H9 (cell line): ENCODE results near the gene PHGDH. TPM values are rescaled to one million over a fixed set of nuclear protein-coding genes. Genes with fewer than 3 reads are reported as not detected.

ENCODE experiments used
- DNase-seq: peaks from one replicate; pipeline ENCODE4 v3.0.0-alpha.2; 2017
- H2AFZ ChIP-seq: one replicate; pipeline ENCODE4 v1.6.1; 2013; ENCODE audit warnings: mild to moderate bottlenecking, low read length, control low read depth, moderate library complexity
- H2AK5ac ChIP-seq: 2 replicates; pipeline ENCODE4 v1.6.1; 2013; ENCODE audit warnings: low read length, control low read depth, mixed read lengths; ENCODE audit not compliant: insufficient read length
- H2BK120ac ChIP-seq: one replicate; pipeline ENCODE4 v1.6.1; 2013; ENCODE audit warnings: low read depth, mild to moderate bottlenecking, low read length, control low read depth, inconsistent platforms; ENCODE audit not compliant: poor library complexity, severe bottlenecking
- H2BK12ac ChIP-seq: 2 replicates; pipeline ENCODE4 v1.6.1; 2013; ENCODE audit warnings: low read length, control low read depth, mixed read lengths, low read depth; ENCODE audit not compliant: insufficient read length
- H2BK15ac ChIP-seq: 2 replicates; pipeline ENCODE4 v1.6.1; 2013; ENCODE audit warnings: low read depth, low read length, control low read depth
- H2BK20ac ChIP-seq: one replicate; pipeline ENCODE4 v1.6.1; 2013; ENCODE audit warnings: low read depth, mild to moderate bottlenecking, low read length, control low read depth, inconsistent platforms; ENCODE audit not compliant: poor library complexity, severe bottlenecking
- H2BK5ac ChIP-seq: 2 replicates; pipeline ENCODE4 v1.6.1; 2013; ENCODE audit warnings: low read length, control low read depth, mixed read lengths; ENCODE audit not compliant: insufficient read length
- H3K14ac ChIP-seq: 2 replicates; pipeline ENCODE4 v1.6.1; 2013; ENCODE audit warnings: low read length, control low read depth; ENCODE audit not compliant: insufficient read depth
- H3K18ac ChIP-seq: 2 replicates; pipeline ENCODE4 v1.6.1; 2013; ENCODE audit warnings: low read depth, mild to moderate bottlenecking, mixed read lengths, low read length, control low read depth; ENCODE audit not compliant: insufficient read length
- H3K23ac ChIP-seq: 2 replicates; pipeline ENCODE4 v1.6.1; 2013; ENCODE audit warnings: low read length, control low read depth, mixed read lengths, low read depth; ENCODE audit not compliant: insufficient read length
- H3K23me2 ChIP-seq: 2 replicates; pipeline ENCODE4 v1.6.1; 2013; ENCODE audit warnings: low read depth, mild to moderate bottlenecking, mixed read lengths, low read length, control low read depth; ENCODE audit not compliant: insufficient read length, poor library complexity, severe bottlenecking
- H3K27ac ChIP-seq: 2 replicates; pipeline ENCODE4 v1.5.1; 2013; ENCODE audit warnings: low read length, control low read depth, mixed read lengths, low read depth; ENCODE audit not compliant: insufficient read length
- H3K27me3 ChIP-seq: 2 replicates; pipeline ENCODE4 v1.6.1; 2013; ENCODE audit warnings: low read length, control low read depth, inconsistent platforms; ENCODE audit not compliant: insufficient read depth
- H3K4ac ChIP-seq: 2 replicates; pipeline ENCODE4 v1.6.1; 2013; ENCODE audit warnings: low read depth, mild to moderate bottlenecking, control low read depth, inconsistent platforms, low read length, moderate library complexity
- H3K4me1 ChIP-seq: 2 replicates; pipeline ENCODE4 v1.6.1; 2013; ENCODE audit warnings: low read length, control low read depth, inconsistent platforms; ENCODE audit not compliant: insufficient read depth
- H3K4me2 ChIP-seq: 2 replicates; pipeline ENCODE4 v1.6.1; 2013; ENCODE audit warnings: low read length, control low read depth, mixed read lengths; ENCODE audit not compliant: insufficient read length, insufficient read depth
- H3K56ac ChIP-seq: 2 replicates; pipeline ENCODE4 v1.6.1; 2013; ENCODE audit warnings: low read depth, mild to moderate bottlenecking, mixed read lengths, low read length, control low read depth; ENCODE audit not compliant: insufficient read length
- H3K79me1 ChIP-seq: 2 replicates; pipeline ENCODE4 v1.6.1; 2013; ENCODE audit warnings: low read depth, mild to moderate bottlenecking, moderate library complexity, low read length, control low read depth, inconsistent platforms; ENCODE audit not compliant: insufficient read depth, poor library complexity, severe bottlenecking
- H3K79me2 ChIP-seq: 2 replicates; pipeline ENCODE4 v1.6.1; 2013; ENCODE audit warnings: low read length, control low read depth, inconsistent platforms; ENCODE audit not compliant: insufficient read depth
- H3K9ac ChIP-seq: 2 replicates; pipeline ENCODE4 v1.6.1; 2013; ENCODE audit warnings: low read length, control low read depth, mixed read lengths; ENCODE audit not compliant: insufficient read length; ENCODE audit errors: extremely low read depth
- H3K9me3 ChIP-seq: one replicate; pipeline ENCODE4 v1.6.1; 2013; ENCODE audit warnings: low read depth, low read length, inconsistent platforms; ENCODE audit not compliant: control insufficient read depth
- H3T11ph ChIP-seq: one replicate; pipeline ENCODE4 v1.6.1; 2013; ENCODE audit warnings: mild to moderate bottlenecking, low read length, control low read depth, inconsistent platforms
- H4K20me1 ChIP-seq: one replicate; pipeline ENCODE4 v1.6.1; 2013; ENCODE audit not compliant: control insufficient read depth, insufficient read length, insufficient read depth
- H4K5ac ChIP-seq: 2 replicates; pipeline ENCODE4 v1.6.1; 2013; ENCODE audit warnings: low read depth, mild to moderate bottlenecking, mixed read lengths, low read length, control low read depth; ENCODE audit not compliant: insufficient read length
- H4K8ac ChIP-seq: replicated peaks from 2 replicates; pipeline ENCODE4 v1.6.1; 2013; ENCODE audit warnings: low read length, control low read depth, mixed read lengths, low read depth; ENCODE audit not compliant: insufficient read length
- H4K91ac ChIP-seq: 2 replicates; pipeline ENCODE4 v1.6.1; 2013; ENCODE audit warnings: low read depth, mild to moderate bottlenecking, moderate library complexity, mixed read lengths, low read length, control low read depth; ENCODE audit not compliant: insufficient read length
- H3K27ac Mint-ChIP-seq, 3 experiments: 2 replicates in 2 of 3; 3 replicates in 1 of 3; pipeline ENCODE4 v1.8.0; 2020 to 2021; ENCODE audit warnings: mixed read lengths in 3 of 3, mild to moderate bottlenecking in 1 of 3, moderate library complexity in 1 of 3
- H3K27me3 Mint-ChIP-seq: 2 replicates; pipeline ENCODE4 v1.8.0; 2021; ENCODE audit warnings: low read depth, mild to moderate bottlenecking, moderate library complexity, mixed read lengths
- H3K36me3 Mint-ChIP-seq, 3 experiments: 2 replicates in 2 of 3; 3 replicates in 1 of 3; pipeline ENCODE4 v1.8.0; 2020 to 2021; ENCODE audit warnings: low read depth in 3 of 3, mixed read lengths in 3 of 3; ENCODE audit not compliant: insufficient read depth in 1 of 3
- H3K4me1 Mint-ChIP-seq, 2 experiments: 2 replicates each; pipeline ENCODE4 v1.8.0; 2020; ENCODE audit warnings: mixed read lengths in 2 of 2
- H3K4me3 Mint-ChIP-seq, 2 experiments: 2 replicates in 1 of 2; 3 replicates in 1 of 2; pipeline ENCODE4 v1.8.0; 2020 to 2021; ENCODE audit warnings: mild to moderate bottlenecking in 2 of 2, mixed read lengths in 2 of 2, moderate library complexity in 1 of 2
- H3K9me3 Mint-ChIP-seq, 2 experiments: 2 replicates in 1 of 2; 3 replicates in 1 of 2; pipeline ENCODE4 v1.8.0; 2020; ENCODE audit warnings: mild to moderate bottlenecking in 2 of 2, mixed read lengths in 2 of 2, moderate library complexity in 1 of 2
- CTCF ChIP-seq: fragments of 200-600 bp; sonication (generic); conservative IDR thresholded peaks from 3 replicates; pipeline ENCODE4 v1.8.0; 2021; ENCODE audit warnings: antibody characterized with exemption, mild to moderate bottlenecking
- WGBS: extraction: QIAGEN DNeasy Blood & Tissue Kit; methylation state at CpG from one replicate; pipeline ENCODE4 v1.1.7; 2013; ENCODE audit warnings: missing lambda C conversion rate, low lambda C conversion rate, mixed read lengths; ENCODE audit not compliant: insufficient read length; ENCODE audit errors: extremely low coverage; 5-methylcytosine and 5-hydroxymethylcytosine counted together
- total RNA-seq: library from RNA; stranded (reverse); gene quantifications from 2 replicates; pipeline ENCODE4 v1.2.1, GENCODE V29; 2021

PHGDH gene
- total RNA-seq, 1 experiment from 2014 or later: 458 TPM

GRCh38 chr1:119702384-119702783 lies 9.3 kb upstream of the PHGDH start:
- H3K36me3 Mint-ChIP-seq: peaks cover 9 to 32% (median 19%) of the 10 kb centered on the region in 3 experiments
- no peak overlapping the region for H4K91ac ChIP-seq
- peaks cover 25 to 26% of the 10 kb centered on the region in 2 experiments for H3K9me3 Mint-ChIP-seq
- H4K20me1 ChIP-seq: no peaks in the 10 kb centered on the region
- no peak overlapping the region for H2BK20ac ChIP-seq
- no peak overlapping the region for H4K5ac ChIP-seq
- no peak overlapping the region for H3K56ac ChIP-seq
- no peak overlapping the region for H2BK12ac ChIP-seq
- peaks cover 4 to 9% of the 10 kb centered on the region in 2 experiments; a peak in 3 of 4 replicates for H3K4me1 Mint-ChIP-seq
- H3K9ac ChIP-seq: no peak overlapping the region
- H4K8ac ChIP-seq: no peak overlapping the region
- no peak overlapping the region for H2BK5ac ChIP-seq
- no peak for TF ChIP-seq CTCF
- no peak overlapping the region for H3K23ac ChIP-seq
- no peaks in the 10 kb centered on the region for H3K27me3 ChIP-seq
- H3K23me2 ChIP-seq: no peaks in the 10 kb centered on the region
- no peaks in the 10 kb centered on the region for H3K79me1 ChIP-seq
- no peak overlapping the region for H3K4me3 Mint-ChIP-seq
- H3K79me2 ChIP-seq: no peaks in the 10 kb centered on the region
- no peak overlapping the region for H3K4ac ChIP-seq
- no peak overlapping the region for H3K27ac Mint-ChIP-seq
- H2BK120ac ChIP-seq: no peak overlapping the region
- H3K27me3 Mint-ChIP-seq: peaks cover 11% of the 10 kb centered on the region
- WGBS: no CpG with 5 or more reads among the region's 2 CpGs
- no peak overlapping the region for H2BK15ac ChIP-seq
- no peak overlapping the region for H2AK5ac ChIP-seq
- H3K18ac ChIP-seq: no peak overlapping the region
- H3K14ac ChIP-seq: no peak overlapping the region
- no peaks in the 10 kb centered on the region for H3K4me1 ChIP-seq
- DNase-seq: no peak
- H2AFZ ChIP-seq: no peak overlapping the region
- no peaks in the 10 kb centered on the region for H3K9me3 ChIP-seq
- H3K27ac ChIP-seq: no peak overlapping the region
- no peak overlapping the region for H3K4me2 ChIP-seq
- no peak overlapping the region for H3T11ph ChIP-seq
